Measurements from ENCODE around the gene CLSTN3. TPM values are rescaled to one million over a fixed set of nuclear protein-coding genes. Genes with fewer than 3 reads are reported as not detected.

Gene CLSTN3
- total and polyA plus RNA-seq, 2 donors from 2014 or later: 33.0 to 64.2 TPM

DNA sequence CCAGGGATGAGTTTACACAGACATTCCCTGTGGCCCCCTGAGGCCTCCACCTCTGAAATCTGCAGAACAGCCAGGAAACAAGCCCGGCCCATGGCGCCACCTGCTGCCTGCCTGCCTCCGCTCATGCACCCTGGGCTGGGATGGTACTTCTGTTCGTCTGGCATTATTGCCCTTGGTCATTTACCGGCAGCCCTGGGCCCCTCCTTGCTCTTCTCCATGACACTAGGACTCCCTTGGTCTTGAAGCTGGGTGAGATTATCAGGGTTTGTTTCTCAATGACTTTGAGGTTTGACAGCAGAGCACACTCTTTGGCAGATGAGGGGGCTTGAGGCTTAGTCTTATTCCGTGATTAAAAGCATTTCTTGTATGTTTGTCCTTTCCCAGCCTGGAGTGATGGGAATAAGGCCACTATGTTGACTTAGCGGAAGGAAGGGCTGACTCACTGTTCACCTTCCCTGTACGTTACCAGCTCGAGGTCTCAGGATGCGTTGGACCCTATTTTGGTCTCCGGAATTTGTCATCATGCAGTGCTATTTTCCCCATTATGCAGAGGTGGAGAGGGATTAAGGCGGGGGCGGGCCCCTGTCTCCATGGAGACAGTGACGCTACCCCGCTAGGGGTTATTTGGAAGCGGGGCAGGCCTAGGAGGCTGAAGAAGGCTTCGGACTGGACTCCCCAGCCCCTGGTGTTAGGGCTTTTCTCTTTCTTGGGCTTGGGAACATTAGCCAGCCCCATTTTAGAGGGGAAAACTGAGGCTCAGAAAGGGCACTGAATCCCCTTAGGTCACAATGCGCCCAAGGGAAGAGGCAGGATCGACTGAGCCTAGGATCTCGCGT, 58.6 kb downstream of the CLSTN3 start:
- H3K4me1 ChIP-seq (ENCODE audit: control insufficient read depth in 2 of 3, insufficient read depth in 2 of 3, low read depth in 1 of 3, low read length in 3 of 3): peaks cover 6 to 20% (median 14%) of the 10 kb centered on the region in 3 donors
- peaks cover 0 to 3% (median 0%) of the 10 kb centered on the region in 3 donors for H3K36me3 ChIP-seq (ENCODE audit: control insufficient read depth in 2 of 3, insufficient read depth in 3 of 3, low read length in 3 of 3)
- peak; percentile 77 for TF ChIP-seq CTCF (IDR thresholded peaks at IDR 0.05; ENCODE audit: borderline replicate concordance, extremely low read depth, insufficient read depth)
- peak overlapping the region; percentile 68 to 99 (median 98) for H3K9ac ChIP-seq (ENCODE audit: low read length in 3 of 3)
- no peaks in the 10 kb centered on the region for H3K9me3 ChIP-seq (ENCODE audit: control insufficient read depth in 2 of 3, insufficient read depth in 1 of 3, low read length in 3 of 3)
- FAIRE-seq (no peak), DNase-seq (peak; percentile 79 to 87 (median 82))
- H3K4me3 ChIP-seq (ENCODE audit: low read length in 3 of 3): peak overlapping the region; percentile 85 to 99 (median 90)
- H3K27ac ChIP-seq (ENCODE audit: low read depth in 2 of 2, low read length in 2 of 2): peak overlapping the region; percentile 88 to 98
- intact Hi-C loops (cut with DNase I): no loop called here
- H3K27me3 ChIP-seq (ENCODE audit: control insufficient read depth, insufficient read depth, low read length): no peaks in the 10 kb centered on the region

- DNase-seq (peak; percentile 94 to 98 (median 96)), FAIRE-seq (no peak)
- intact Hi-C loops (cut with DNase I): no loop called here
- peak within 1 kb of the TSS; percentile 85 to 99 (median 90) for H3K4me3 ChIP-seq (ENCODE audit: low read length in 3 of 3)
- peak within 1 kb of the TSS; percentile 68 to 99 (median 98) for H3K9ac ChIP-seq (ENCODE audit: low read length in 3 of 3)
- peaks cover 6 to 20% (median 14%) of the 10 kb centered on the region in 3 donors for H3K4me1 ChIP-seq (ENCODE audit: control insufficient read depth in 2 of 3, insufficient read depth in 2 of 3, low read depth in 1 of 3, low read length in 3 of 3)
- H3K36me3 ChIP-seq (ENCODE audit: control insufficient read depth in 2 of 3, insufficient read depth in 3 of 3, low read length in 3 of 3): peaks cover 0 to 3% (median 0%) of the 10 kb centered on the region in 3 donors
- H3K27ac ChIP-seq (ENCODE audit: low read depth in 2 of 2, low read length in 2 of 2): peak within 1 kb of the TSS; percentile 88 to 98
- no peaks in the 10 kb centered on the region for H3K27me3 ChIP-seq (ENCODE audit: control insufficient read depth, insufficient read depth, low read length)
- no peak for TF ChIP-seq CTCF (IDR thresholded peaks at IDR 0.05; ENCODE audit: borderline replicate concordance, extremely low read depth, insufficient read depth)
- no peaks in the 10 kb centered on the region for H3K9me3 ChIP-seq (ENCODE audit: control insufficient read depth in 2 of 3, insufficient read depth in 1 of 3, low read length in 3 of 3)
Observed at GRCh38 chr12:7189398-7190267, 59.5 kb downstream of the CLSTN3 start, which contains the start of gene PEX5. PEX5 (plus strand) TSS chr12:7189686; CDS start chr12:7190378, 692 bp downstream.

DNA sequence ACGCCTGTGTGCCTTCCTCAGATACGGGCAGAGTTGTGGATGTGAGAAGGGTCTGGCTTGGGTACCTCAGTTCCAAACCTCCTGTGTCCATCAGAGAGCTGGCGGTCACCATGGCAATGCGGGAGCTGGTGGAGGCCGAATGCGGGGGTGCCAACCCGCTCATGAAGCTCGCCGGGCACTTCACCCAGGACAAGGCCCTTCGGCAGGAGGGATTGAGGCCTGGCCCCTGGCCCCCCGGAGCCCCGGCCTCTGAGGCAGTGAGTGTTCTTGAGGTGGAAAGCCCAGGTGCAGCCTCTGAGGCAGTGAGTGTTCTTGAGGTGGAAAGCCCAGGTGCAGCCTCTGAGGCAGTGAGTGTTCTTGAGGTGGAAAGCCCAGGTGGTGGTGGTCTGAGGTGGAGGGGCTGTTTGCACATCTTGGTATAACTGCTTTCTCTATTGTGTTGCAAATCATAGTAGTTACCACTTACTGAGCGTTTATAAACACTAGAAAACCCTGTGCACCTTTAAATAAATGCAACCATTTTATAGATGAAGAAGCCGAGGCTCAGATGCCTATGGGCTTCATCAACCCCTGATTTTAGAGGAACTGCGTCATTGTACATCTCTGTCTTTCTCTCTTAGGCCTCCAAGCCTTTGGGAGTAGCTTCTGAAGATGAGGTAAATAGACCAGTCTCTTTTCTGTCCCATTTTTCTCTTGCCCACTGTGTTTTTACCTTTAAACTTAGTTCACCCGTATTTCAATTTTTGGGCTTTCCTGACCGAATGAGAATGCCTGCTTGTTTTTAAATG, 60.3 kb downstream of the CLSTN3 start:
- Histone ChIP-seq H3K27me3 (ENCODE audit: control insufficient read depth, insufficient read depth, low read length) (no peaks in the 10 kb centered on the region), H3K9ac (ENCODE audit: low read length in 3 of 3) (peak overlapping the region; percentile 55 to 90 (median 74)), H3K36me3 (ENCODE audit: control insufficient read depth in 2 of 3, insufficient read depth in 3 of 3, low read length in 3 of 3) (peaks cover 0 to 3% (median 0%) of the 10 kb centered on the region in 3 donors), H3K4me1 (ENCODE audit: control insufficient read depth in 2 of 3, insufficient read depth in 2 of 3, low read depth in 1 of 3, low read length in 3 of 3) (peaks cover 6 to 16% (median 14%) of the 10 kb centered on the region in 3 donors), H3K9me3 (ENCODE audit: control insufficient read depth in 2 of 3, insufficient read depth in 1 of 3, low read length in 3 of 3) (no peaks in the 10 kb centered on the region), H3K4me3 (ENCODE audit: low read length in 3 of 3) (peak overlapping the region; percentile 76 to 90 (median 81)), H3K27ac (ENCODE audit: low read depth in 2 of 2, low read length in 2 of 2) (peak overlapping the region; percentile 81 to 84)
- intact Hi-C loops (cut with DNase I): no loop called here
- FAIRE-seq (no peak), DNase-seq (peak in 4 of 5 donors; percentile 55 to 84 (median 60))
- TF ChIP-seq CTCF (IDR thresholded peaks at IDR 0.05; ENCODE audit: borderline replicate concordance, extremely low read depth, insufficient read depth): no peak

All from kidney (tissue), 14 donors.